Measurements from ENCODE around the gene RBBP7.

The RBBP7 gene

DNA sequence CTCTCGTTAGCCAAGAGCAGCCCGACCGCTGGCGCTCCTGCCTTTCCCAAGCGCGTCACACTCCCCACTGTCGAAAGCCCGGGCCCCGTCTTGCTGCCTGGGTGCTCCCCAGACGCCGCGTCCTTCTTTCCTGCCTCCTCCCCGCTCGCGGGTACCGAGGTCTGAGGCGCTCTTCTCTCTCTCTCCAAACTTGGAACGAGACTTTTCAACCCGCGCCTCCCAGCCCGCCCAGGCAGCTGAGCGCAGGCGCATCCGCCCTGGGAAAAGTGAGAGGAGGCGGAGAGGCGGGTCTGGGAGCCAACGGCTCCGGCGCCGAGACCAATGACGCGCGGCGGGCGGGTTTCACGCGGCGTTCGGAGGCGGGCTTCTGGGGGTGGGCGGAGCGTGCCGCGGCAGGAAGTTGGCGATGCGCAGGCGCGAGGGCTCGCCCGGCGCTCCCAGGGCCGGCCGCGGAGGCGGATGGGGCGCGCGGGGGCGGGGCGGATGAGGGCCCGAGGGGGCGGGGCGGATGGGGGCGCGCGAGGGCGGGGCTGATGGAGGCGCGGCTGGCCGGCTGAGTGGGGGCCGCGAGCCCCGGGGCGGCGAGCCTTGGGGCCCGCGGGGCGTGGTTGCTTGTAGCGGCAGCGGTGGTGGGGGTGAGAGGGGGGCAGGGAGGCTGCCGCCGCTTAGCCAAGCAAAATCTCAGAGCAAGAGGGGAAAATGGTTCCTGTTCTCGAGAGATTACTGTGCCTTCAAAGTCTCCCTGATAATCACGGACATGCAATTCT lies at the start of gene RBBP7:
TSS of gene RBBP7 (minus strand) at position 268 of the 767 bp plus-strand sequence. CDS start 309 bp downstream, outside the sequence.
- DNase-seq (ENCODE audit: low read depth in 2 of 2) = peak; percentile 79 to 91

DNA sequence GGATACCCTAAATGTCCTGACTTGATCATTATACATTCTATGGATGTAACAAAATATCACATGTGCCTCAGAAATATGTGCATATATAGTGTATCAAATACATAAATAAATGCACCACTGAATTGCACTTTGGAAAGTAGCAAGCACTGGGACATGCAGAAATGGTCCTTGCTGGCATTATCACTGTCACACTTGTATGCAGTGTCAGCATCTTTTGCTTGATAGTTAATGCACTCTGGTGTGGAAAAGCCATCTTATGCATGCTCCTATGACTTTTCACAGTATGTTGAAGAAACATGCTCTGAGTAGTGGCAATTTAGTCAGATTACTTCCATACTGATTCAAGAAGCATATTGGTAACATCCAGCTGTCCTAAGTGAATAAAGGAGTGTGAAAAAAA lies 48.8 kb upstream of the RBBP7 start:
- DNase-seq (ENCODE audit: low read depth in 2 of 2) = no peak

DNA sequence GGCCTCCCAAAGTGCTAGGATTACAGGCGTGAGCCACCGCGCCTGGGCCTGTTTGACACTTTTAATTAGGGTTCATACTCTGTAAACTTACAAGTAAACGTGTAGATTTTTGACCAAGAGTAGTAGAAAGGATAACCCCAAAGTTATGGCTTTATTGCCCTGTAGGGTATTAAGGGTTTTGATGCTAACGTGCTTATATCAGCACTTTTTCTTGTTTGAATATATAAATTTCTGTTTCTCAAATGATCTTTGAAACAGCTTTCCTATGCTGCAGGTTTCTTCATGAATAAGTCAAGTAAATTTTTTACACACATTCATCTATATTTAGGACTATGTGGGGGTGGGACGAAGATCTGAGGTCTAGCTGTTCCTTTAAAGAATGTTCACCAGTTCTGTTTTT lies 47.0 kb upstream of the RBBP7 start:
- no peak for DNase-seq (ENCODE audit: low read depth in 2 of 2)

DNA sequence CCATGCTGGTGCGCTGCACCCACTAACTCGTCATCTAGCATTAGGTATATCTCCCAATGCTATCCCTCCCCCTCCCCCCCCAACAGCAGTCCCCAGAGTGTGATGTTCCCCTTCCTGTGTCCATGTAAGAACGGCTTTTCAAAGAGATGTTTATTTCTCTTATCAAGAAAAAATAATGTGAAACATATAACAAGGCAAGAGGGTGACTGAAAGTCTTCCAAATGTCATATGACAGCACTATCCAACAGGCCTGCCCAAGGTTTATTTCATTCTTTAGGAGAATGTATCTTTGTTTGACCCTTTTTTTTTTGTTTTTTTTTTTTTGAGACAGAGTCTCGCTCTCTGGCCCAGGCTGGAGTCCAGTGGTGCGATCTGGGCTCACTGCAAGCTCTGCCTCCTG lies 46.4 kb upstream of the RBBP7 start:
- no peak for DNase-seq (ENCODE audit: low read depth in 2 of 2)

DNA sequence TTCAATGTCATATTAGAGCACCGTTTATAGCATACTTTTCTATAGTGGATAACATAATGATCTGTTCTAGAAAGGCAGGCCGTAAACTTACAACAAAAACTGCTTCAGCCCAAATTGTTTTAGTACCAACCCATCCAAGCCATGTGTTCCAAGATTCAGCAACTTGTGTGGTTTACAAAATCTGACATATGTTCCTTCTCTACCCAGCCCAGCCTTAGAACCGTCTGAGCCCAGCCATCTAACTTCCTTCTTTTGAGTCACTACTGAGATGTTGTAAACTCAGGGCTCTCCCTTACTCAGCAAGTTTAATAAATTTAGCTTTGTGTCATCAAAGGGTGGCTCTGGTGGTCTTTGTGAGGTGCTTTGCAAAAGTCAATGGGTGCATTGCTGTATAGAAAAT lies 43.9 kb upstream of the RBBP7 start:
- no peak for DNase-seq (ENCODE audit: low read depth in 2 of 2)

DNA sequence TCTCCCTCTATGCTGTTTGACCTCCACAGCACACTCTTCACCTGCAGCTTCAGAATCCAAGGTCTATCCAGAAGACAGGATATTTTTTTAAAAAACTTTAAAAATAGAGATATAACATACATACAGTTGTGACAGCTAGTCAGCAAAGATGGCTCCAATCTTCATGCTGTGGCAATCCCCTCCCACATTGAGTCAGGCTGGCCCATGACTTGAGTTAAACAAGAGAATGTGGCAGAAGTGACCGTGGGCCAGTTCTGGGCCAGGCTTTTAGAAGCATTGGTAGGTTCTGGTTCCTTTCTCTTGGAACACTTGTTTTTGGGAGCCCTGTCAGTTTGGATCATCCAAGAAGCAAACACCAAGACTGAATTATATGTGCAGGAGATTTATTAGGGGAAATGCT lies 40.2 kb upstream of the RBBP7 start:
- no peak for DNase-seq (ENCODE audit: low read depth in 2 of 2)

DNA sequence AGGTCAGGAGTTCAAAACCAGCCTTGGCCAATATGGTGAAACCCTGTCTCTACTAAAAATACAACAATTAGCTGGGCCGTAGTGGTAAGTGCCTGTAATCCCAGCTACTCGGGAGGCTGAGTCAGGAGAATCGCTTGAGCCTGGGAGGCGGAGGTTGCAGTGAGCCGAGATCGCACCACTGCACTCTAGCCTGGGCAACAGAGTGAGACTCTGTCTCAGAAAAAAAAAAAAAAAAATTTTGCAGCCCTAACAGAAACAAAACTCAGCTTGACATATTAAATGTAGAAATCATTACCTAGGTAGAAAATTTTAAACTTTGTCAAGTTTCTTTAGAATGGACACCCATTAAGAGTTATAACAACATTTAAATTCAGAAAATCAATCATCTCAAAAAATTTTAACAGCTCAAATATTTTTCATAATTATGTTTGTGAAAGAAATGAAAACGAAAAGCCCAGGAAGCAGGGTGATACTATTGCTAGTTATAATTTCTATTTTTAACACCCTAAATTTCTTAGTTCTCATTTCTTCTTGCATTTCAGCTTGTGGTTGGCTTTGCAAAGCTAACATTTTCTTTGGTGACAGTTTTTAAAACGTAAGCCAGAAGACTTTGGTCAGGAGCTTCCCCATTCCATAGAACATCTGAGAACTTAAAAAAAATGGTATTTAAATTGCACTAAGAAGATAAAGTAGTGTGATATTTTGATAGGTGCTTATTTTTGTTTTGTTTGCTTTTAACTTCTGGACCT lies 33.3 kb upstream of the RBBP7 start:
- no peak for DNase-seq (ENCODE audit: low read depth in 2 of 2)

DNA sequence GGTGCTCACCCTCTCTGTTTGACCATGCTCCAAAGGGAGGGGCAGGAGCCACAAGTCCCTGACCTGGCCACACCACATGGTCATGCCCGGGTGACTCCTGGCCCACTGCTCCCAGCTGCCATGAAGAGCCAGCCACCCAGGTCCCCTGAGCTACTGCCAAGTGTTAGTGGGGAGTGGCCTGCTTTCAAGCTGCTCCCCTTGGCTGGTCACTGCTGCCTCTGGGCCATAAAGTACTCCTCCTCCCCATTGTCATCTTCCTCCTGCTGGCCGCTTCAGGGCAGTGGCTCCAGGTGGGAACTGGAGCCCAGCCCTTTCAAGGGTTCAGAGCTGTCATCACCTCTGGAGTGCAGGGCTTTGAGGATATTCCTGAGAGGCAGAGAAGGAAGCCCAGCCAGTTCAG lies 27.3 kb upstream of the RBBP7 start:
- DNase-seq (ENCODE audit: low read depth in 2 of 2) = no peak

DNA sequence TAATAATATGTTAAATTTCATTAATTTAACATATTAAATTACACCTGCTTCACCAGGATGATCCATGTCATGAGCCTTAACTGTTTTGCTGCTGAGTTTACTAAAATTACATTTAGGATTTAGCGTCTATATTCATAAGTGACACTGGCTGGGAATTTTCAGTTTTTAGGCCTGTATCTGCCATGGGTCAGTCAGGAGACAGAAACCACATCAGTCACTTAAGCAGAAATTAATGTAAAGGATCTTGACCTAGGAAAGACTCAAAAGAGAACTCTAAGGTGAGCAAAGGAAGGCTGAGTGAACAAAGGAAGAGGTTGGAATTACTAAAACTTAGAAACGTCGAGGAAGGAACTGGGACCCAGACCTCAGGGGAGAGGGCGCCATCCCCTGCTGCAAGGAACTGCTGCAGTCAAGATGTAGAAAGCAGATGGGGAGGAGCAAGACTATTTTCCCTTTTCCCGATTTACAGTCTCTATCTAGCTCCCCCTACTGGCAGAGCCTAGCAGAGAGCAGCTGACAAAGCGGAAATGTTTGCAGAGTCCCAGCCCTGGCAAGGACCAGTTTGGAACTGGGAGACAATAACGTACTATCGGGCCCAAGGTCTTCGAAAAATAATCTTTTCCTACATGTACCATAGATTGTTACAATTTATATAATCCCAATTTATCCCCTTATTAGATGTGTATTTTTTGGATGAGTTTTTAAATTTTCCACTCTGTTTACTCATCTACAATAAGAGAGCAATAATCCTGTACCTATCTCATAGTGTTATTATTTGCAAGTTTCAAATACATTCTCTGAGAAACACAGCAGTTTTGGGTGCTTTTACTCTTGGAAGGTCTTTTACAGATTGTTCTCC lies 22.6 kb upstream of the RBBP7 start:
- no peak for DNase-seq (ENCODE audit: low read depth in 2 of 2)

DNA sequence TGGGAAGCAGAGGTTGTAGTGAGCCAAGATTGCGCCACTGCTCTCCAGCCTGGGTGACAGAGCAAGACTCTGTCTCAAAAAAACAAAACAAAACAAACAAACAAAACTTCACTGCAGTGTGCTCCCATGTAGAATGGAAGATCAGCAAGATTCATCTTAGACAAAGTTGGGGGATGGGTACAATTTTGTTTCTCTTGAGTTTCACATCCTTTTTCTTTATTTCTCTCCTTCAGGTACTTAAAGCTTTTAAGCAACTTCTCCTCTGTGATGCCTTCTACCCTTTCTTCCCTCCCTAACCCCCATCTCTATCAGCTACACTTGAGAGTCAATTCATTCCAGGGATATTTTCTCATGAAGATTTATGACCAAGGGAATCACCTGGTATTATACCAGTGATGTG lies 15.5 kb upstream of the RBBP7 start:
- no peak for DNase-seq (ENCODE audit: low read depth in 2 of 2)

DNA sequence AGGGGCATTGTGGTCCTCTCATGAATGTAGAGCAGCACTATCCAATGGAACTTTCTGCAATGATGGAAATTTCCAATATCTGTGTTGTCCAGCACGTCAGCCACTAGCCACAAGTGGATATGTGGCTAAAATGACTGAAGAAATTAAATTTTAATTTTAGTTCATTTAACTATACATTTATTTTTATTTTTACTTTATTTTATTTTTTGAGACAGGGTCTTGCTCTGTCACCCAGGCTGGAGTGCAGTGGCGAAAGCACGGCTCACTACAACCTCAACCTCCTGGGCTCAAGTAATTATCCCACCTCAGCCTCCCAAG lies 13.3 kb upstream of the RBBP7 start:
- no peak for DNase-seq (ENCODE audit: low read depth in 2 of 2)

DNA sequence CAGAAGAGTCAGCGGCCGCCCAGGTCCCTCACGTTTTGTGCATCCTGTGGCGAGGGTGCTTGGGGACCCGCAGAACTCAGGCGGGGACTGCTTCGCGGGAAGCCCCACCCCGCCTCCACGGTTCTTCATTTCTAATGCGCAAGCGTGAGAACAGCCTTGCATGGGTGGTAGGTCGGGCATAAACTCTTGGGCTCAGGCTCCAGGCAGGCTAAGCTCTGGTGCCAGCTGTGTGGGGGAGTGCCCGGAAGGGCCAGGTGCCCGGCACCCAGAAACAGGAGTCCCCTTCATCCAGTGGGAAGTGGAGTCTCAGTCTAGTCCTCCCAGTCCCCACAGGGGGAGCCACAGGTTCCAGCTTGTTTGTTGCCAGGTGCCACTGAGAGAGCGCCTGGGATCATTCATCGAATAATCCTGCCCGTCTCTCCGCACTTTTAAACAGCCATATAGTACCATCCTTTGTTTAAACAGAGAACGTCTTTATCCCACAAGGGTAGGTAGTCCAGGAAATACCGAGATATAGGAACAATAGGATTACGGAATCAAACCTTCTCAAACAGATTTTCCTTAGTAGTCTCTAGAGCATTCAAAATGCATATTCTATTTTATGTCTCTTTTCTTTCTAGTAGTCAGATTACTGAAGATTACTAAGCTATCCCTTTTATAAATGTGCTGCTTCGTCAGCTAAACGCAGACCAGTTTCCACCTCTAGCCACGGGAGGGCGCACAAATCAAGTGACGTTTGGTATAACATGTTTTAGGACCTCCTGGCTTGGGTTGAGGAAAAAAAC lies 12.7 kb upstream of the RBBP7 start:
- peak in 1 of 2 donors; percentile 41 for DNase-seq (ENCODE audit: low read depth in 2 of 2)

DNA sequence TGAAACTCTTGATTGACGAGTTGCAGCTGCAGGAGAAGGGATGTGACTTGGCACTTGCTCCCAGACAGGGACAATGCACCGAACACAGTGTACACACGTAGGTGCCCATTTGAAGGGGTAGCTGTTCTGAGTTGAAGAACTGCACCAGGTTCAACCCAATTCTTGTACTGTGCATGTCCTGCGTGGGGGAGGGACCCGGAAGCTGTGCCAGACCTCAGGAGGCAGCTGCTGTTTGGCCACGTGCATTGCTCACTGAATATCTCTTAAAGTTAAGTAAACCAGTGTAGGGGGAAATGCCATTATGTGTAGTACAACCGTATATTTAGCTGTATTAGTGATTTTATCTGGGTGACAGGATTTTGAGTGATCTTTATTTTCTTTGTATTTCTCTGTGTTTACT lies 12.0 kb upstream of the RBBP7 start:
- no peak for DNase-seq (ENCODE audit: low read depth in 2 of 2)

DNA sequence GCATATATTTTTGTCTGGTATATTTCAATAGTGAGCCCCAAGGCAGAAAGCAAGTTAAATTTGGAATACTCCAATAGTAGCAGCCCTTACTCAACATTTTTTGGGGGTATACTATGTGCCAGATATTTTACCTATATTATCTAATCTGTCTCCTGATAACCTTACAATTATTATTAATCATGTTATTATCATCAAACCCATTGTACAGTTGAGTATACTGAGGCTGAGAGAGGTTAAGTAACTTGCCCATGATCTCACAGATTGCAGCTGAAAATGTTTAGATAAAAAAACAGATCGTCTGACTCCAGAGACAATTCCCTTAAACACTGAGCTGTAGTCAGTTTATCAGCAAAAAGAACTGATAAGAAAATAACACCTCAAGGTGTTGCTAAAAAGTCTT lies 6.5 kb upstream of the RBBP7 start:
- DNase-seq (ENCODE audit: low read depth in 2 of 2) = no peak

DNA sequence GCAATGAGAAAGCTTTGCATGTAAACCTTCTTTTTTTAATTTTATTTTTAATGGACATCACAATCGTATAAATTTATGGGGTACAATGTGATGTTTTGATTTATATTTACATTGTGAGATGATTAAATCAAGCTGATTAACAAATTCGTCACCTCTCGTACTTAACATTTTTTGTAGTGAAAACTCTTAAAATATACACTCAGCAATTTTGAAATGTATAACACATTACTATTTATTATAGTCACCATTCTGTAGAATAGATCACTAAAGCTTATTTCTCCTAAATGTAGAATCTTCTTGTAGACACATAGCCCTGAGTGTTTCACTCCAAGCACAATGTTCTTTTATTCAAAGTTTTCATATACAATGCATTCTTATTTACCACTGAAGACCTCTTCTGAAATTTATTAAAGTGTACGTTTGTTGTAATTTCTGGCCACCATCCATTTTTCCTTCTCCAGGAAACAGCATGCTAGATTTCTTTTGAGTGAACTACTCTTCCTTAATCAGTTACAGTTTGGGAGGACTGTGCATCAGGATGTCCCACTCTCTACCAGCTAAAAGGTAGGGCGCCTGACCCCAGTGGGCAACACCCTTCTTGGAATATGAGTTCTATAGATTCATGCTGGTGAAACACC lies 4.4 kb upstream of the RBBP7 start:
- no peak for DNase-seq (ENCODE audit: low read depth in 2 of 2)

DNA sequence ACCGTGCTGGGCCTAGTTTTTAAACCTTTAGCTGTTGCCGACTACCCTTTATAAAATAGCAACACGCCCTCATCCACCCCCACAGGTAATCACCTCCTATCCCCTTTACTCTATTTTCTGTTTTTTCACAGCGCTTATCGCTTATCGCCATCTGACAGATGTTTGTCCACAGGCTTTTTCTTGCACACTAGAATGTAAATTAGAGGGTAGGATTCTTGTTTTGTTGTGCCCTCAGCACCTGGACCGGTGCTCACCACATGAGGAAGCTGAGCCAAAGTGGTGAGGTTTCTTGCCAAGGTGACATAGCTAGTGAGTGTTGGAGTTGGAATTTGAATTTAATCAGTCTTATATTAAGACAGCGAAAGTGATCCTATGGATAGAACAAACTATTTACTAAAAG lies 2.9 kb upstream of the RBBP7 start:
- no peak for DNase-seq (ENCODE audit: low read depth in 2 of 2)

DNA sequence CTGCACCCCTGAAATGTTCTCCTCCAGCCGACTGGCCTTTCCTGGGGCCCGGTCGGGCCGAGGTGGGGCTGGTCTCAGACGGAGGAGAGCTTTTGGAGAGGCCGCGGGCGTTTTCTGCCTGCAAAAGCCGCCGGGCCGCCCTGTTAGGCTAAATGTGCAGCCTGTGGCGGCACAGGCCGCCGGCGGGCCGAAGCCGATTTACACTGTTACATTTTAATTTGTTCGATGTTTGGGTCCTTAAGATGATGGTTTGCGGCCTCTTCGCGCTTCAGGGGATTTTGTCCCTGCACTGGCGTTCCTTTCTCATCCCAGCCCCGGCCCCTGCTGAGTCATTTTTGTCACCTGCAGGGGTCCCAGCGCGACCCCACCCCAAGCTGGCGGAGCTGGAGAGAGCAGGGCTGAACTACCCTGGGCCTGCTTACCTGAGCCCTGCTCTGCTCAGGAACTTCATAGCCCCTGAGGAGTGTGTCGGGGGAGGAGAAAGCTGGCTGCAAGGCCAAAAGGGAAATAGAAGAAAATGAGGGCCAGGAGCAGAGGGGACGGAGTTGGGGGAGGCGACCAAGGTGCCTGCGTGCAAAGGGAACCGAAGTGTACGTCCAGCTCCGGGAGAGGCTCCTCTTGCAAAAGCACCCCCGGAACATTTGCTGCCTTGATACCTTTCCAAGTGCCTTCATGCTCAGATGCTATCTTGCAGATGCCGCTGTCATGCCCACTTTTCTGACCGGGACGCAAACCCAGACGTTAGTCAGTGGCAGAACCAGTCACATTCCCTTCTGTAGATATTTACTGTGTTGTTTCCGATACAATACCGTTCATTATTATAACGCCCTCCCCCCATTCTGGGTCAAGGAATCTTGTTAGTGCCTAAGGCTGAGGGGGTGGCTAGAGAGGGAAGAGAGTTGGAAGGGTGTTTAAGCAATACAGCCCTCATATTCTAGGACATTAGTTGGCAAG lies 977 bp upstream of the RBBP7 start:
- DNase-seq (ENCODE audit: low read depth in 2 of 2) = no peak

DNA sequence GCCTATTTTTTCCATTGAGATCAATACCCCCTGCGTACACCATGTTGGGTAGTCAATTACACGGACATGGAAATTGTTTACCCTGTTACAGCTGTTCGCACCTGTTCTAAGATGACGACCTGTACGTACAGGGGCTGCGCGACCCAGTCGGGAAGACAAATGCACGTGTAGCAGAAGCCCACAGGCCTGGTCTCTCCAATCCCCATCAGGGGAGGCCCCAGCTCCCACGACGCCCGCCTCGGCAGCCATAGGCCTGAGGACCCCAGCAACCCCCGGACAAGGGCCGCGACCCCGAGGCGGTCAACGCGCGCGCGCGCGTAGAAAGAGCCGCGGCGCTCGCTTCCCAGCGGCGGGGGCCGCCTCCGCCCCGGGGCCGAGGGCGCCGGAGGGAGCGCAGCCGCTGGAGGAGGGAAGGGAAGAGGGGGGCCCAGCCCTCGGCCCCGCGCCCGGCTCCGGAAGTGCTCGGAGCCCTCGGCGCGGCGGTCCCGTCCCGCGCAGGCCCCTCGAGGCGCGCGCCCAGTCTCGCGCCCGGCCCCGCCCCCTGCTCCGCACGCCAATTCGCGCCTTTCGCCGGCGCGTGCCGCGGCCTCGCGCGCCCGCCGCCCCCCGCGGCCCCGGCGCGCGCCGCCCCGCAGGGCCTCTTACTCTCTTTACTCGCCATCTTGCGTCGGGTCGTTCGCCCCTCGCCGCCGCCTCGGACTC lies 618 bp downstream of the RBBP7 start:
- no peak for DNase-seq (ENCODE audit: low read depth in 2 of 2)

DNA sequence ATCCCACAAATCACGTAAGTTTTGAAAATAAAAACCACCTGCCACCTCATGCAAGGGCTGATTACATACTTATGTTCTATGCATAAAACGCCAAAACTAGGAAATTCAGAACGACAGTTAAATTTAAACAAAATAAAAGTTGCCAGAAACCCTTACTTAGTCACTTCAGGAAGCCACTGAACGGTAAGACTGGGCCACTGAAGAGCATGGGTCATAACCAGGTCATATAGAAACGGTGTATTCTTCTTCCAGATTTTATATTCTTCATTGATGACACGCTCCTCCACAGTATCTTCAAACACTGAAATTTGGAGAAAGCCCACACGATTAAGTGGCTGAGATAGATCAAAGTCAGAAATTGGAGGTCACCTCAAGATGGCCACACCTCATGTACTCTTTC lies 1.2 kb downstream of the RBBP7 start:
- DNase-seq (ENCODE audit: low read depth in 2 of 2) = no peak

DNA sequence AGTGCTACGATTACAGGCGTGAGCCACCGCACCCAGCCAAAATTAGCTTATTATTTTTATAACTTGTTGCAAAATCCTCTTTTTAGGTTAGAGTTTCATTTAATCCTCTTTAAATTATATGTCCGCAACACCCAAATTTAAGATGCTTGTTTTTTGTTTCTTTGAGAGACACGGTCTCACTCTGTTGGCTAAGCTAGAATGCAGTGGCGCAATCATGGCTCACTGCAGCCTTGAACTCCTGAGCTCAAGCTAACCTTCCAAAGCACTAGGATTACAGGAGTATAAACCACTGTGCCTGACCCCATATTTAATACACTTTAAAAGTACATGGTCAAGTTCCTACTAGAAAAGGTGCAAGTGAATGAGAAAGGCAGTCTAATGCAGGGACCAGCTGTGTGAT lies 2.2 kb downstream of the RBBP7 start:
- DNase-seq (ENCODE audit: low read depth in 2 of 2) = no peak

Measured in stimulated activated CD8-positive, alpha-beta memory T cell treated with anti-CD3 and anti-CD28 coated beads, Interleukin-15, amount 100 ng/mL, for 4 hours (primary cell).